Measurements from ENCODE around the gene ZNF318.
"Not testable (repeated sequence)": the region's sequence is repeated elsewhere in the genome, so short reads cannot be mapped to it uniquely, and the experiment has no call there.

ZNF318 gene

GRCh38 chr6:43386492-43386891 is 17.0 kb upstream of the ZNF318 start:
- DNase-seq: no peak

GRCh38 chr6:43383021-43383667 is 13.7 kb upstream of the ZNF318 start:
- DNase-seq: no peak

GRCh38 chr6:43380858-43381257 is 11.4 kb upstream of the ZNF318 start:
- DNase-seq: not testable (repeated sequence)

GRCh38 chr6:43378631-43379030 is 9.2 kb upstream of the ZNF318 start:
- no peak for DNase-seq

GRCh38 chr6:43377710-43378229 is 8.3 kb upstream of the ZNF318 start:
- no peak for DNase-seq

DNA sequence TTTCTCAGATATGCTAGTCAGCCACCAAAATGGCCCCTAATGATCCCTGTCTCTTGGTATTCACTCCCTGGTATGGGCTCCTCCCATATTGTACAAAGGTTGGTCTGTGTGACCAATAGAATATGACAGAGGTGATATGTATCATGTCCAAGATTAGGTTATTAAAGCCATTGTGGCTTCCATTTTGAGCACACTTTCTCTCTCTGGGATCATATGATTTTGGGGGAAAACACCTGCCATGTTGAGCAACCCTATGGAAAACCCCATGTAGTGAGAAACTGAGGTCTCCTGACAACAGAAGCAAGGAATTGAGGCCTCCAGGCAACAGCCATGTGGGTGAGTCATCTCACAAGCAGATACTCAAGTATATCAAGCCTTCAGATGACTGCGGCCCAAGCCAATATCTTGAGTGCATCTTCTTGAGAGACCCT is 7.1 kb upstream of the ZNF318 start:
- no peak for DNase-seq

DNA sequence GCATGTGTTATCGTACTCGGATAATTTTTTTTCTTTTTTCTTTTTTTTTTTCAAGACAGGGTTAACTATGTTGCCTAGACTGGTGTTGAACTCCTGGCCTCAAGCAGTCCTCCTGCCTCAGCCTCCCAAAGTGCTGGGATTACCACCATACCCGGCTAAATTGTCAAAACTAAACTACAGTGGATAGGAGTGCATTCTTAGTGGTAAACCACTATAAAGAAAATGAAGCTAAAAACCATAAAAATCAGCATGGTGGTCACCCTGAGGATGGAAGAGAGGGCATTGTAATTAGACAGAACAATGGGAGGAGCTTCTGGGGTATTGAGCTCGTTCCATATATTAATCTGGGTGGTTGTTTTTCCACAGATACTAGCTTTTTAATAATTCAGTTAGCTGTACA is 6.2 kb upstream of the ZNF318 start:
- no peak for DNase-seq

- DNase-seq: no peak
Measured at GRCh38 chr6:43373252-43373875, 3.9 kb upstream of the ZNF318 start.

DNA sequence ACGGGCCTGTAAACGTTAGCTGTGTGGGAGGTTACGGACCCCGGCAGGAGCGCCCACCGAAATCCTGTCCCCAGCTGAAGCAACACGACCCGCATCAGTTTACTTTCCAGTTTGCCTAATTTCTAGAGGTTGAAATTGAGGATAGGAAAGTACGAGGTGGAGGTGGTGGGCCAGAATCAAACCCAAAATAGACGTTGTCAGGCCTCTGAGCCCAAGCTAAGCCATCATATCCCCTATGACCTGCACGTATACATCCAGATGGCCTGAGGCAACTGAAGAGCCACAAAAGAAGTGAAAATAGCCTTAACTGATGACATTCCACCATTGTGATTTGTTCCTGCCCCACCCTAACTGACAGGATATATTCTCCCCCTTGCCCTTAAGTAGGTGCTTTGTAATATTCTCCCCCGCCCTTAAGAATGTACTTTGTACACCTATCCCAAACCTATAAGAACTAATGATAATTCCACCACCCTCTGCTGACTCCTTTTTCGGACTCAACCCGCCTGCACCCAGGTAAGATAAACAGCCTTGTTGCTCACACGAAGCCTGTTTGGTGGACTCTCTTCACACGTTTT is 645 bp upstream of the ZNF318 start:
- not testable (repeated sequence) for DNase-seq

DNA sequence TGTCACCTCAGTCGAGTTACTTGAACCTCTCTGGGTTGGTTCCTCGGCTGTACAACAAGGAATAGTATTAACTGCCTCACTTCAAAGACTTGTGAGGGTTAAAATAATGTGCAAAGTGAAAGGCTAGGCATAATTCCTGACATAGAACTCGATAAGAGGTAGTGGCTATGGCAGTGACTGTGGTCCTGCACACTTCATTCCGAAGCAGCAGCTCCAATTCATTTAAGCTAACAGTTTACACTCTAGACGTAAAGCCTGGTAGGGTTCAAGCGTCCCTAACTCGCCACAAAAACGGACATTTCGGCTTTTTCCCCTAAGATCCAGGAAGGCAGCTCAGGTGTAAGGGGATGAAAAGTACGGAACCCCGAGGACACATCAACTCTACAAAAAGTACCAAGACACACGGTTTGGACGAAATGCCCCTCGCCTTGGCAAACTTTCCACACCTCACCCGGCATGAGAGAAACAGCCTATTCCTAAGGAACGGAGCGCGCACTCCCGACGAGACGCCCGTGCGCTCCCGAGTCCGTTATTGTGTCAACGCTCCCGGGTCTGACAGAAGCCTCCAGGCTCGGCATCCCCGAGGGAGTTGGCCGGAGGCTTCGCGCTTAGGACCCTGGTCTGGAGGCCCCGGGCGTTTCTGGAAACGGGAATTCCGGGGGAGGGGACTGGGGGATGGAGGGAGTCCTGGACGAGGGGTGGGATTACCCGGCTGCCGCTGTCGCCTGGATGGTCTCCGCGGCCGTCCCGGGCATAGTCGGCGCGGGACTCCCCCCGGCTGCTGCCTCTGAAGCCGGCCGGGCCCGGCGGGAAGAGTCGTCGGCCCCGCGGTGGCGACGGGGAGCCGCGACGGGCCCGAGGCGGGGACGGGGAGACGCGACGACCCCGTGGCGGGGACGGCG is 937 bp downstream of the ZNF318 start:
- DNase-seq: no peak

- no peak for DNase-seq
Measured at GRCh38 chr6:43367245-43367984, 2.0 kb downstream of the ZNF318 start.

DNA sequence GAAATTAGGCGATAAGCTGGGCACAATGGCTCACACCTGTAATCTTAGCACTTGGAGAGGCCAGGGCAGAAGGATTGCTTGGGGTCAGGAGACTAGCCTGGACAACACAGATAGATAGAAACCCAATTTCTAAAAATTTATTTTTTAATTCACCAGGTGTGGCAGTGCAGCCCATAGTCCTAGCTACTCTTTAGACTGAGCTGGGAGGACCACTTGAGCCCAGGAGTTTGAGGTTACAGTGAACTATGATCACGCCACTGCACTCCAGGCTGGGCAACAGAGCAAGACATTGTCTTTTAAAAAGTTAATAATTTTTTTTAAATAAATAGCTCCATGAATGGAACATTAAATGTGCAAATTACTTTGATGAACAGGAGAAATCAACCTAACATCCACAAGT is 8.2 kb downstream of the ZNF318 start:
- DNase-seq: no peak

GRCh38 chr6:43359831-43360230 is 9.6 kb downstream of the ZNF318 start:
- no peak for DNase-seq

DNA sequence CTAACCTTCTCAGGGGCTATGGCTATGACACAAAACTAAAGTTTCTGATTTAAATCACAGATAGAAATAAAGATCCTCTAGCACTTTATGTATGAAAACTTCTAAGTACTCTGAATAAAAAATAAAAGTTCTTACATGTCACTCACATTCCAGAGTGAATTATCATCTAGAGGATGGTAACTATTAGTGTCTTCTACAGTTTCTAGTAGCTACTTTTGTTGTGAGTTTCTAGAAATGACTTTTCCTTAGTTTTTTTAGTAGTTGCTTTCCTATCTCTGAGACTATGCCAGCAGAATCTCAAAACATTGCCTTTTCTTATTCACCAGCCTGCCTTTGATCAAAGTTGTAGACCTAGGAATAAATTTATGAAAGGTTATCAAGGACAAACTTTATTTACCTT is 10.1 kb downstream of the ZNF318 start:
- no peak for DNase-seq

DNA sequence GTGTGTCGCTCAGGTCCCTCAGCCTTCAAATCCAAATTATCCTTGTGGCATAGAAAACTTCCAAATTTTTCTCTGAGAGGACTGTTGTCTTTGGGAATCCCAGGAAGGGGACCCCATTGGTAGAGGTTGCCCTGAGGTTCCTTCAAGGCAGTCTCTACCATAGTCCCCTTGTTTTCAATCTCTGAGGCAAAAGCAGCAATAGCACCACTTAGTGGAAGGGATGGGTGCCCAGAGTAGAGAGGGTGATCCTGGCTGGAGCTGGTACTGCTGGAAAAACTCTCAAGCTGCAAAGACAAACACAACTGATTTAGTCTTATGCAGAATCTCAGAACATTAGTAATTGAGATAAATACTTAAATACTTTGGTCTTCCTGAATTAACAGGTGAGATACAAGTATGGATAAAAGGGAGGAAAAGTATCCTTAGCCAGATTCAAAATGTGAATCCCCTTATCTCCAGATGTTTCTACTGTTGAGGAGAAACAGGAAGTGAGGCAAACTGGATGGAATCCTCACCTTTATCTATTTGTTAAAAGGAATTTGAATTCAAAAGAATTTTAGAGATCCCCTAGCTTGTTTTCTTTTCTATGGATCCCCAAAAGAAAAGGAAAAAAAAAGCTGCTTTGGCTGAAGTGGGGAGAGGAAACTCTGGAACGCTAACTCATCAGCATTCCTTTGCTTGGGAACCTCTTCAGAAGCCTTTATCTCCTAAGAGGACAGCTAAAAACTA is 13.4 kb downstream of the ZNF318 start:
- DNase-seq: no peak

GRCh38 chr6:43351951-43352350 is 17.5 kb downstream of the ZNF318 start:
- DNase-seq: not testable (repeated sequence)

DNA sequence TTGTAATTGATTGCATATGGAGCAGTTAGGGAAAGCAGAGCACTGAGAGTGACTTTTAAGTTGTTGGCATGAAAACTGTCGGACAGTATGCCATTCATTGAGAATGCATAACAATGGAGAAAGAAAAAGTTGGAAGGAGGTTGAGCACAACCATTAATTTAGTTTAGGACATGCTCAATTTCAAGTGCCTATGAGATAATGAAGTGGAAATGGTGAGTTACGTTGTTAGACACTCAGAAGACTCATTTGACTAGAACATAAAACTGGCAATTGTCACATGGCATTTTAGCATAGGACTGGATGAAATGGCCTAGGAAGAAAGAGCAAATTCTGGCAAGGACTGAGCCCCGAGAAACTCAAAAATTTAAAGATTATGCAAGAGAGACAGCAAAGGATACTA is 22.0 kb downstream of the ZNF318 start:
- DNase-seq: no peak

DNA sequence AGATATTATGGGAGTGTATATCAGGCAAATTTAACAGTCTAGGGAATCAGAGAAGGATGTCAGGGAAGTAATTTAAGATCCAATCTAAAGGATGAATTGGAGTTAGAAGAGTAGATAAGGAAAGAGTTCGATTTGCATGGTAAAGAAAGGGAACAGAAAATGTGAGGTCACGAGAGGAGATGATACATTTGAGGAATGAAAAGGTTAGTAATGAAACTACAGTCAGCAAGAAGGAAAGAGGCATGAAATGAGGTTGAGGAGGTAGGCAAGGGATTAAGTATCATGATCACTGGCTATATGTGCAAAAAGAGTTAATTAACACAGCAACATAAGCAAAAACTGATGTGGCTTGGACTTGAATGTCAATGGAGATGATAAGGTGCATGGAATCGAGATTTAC is 22.4 kb downstream of the ZNF318 start:
- no peak for DNase-seq

- DNase-seq: not testable (repeated sequence)
Measured at GRCh38 chr6:43346243-43346642, 23.2 kb downstream of the ZNF318 start.

- no peak for DNase-seq
Measured at GRCh38 chr6:43339168-43339567, 30.3 kb downstream of the ZNF318 start.

DNA sequence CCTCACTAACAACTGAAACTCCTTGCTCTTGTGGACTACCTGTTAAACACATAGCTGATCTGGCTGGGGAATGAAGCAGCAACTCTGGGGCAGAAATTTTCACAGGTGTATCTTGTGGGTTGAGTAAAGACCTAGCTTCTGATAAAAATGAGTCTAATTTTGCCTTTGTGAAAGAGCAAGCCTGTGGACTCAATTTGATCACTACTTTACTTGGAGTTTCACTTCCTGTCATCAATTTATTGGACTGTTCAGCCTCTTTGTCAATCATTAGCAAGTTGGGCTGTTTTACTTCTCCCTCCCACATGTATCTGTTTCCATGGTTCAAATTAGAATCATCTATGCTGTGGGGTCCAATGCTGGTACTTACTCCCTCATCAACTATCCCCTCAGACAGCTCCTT is 31.2 kb downstream of the ZNF318 start:
- DNase-seq: no peak

DNA sequence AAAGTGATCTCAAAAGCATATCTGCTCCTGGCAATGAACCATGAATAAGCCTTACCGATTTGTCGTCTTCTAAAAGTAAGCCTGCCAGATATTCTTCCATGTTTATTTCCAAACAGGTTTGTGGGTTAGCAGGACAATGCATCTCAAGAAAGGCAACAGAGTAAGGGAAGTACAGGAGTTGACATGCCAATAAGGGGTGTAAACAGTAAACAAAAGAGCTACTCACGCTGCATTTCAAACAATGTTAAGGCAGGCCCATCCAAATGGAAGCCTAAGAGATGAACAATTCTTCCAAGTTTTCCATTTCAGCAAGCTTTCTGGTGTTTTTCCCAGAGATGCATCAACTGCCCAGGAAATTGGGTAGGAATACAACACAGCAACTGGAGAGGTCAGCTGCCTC is 33.1 kb downstream of the ZNF318 start:
- no peak for DNase-seq

Data from NCI-H2081 treated with DMSO at 0.1 percent for 48 hours (cell line).